ENCODE data around the gene MLEC. TPM values are rescaled to one million over a fixed set of nuclear protein-coding genes. Genes with fewer than 3 reads are reported as not detected.

The MLEC gene
- total RNA-seq, 1 donor from 2014 or later = 152 TPM

DNA sequence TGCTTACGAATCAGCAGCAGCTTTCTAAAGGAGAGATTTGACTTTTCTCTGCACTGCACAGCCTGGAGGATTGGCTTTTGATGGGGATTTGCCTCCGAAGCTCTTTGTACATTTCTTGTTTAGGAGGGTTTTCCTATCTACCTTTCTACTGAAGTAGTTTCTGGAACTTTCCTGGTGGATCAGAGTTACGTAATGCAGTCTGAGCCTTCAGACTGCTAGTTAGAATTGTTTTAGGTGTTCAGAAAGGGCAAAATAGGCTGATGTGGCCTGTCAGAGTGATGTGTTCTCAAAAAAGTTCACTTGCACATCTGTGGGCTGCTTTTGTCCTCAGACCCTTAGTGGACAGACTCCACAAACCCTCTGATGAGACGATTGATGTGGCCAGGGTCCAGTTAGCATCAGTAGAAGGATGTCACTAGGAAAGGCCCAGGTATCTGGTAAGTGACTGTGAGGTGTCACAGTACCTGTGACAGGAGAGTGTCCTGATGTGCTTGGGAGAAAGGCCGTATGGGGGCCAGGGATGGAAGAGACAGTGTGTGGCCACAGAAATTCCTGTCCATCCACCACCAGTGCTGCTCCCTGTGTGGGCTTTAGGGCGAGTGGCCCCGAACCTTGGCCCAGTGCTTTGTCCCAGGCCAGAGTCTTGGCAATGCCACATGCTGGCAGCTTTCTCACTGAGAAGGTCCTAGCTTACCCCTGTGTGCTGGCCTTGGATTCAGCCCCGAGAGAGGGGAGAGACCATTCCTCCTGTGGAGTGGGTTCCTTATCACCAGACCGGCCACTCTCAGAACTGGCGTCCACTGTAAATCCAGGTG lies 34.2 kb downstream of the MLEC start:
- TF ChIP-seq, protein P1, sequence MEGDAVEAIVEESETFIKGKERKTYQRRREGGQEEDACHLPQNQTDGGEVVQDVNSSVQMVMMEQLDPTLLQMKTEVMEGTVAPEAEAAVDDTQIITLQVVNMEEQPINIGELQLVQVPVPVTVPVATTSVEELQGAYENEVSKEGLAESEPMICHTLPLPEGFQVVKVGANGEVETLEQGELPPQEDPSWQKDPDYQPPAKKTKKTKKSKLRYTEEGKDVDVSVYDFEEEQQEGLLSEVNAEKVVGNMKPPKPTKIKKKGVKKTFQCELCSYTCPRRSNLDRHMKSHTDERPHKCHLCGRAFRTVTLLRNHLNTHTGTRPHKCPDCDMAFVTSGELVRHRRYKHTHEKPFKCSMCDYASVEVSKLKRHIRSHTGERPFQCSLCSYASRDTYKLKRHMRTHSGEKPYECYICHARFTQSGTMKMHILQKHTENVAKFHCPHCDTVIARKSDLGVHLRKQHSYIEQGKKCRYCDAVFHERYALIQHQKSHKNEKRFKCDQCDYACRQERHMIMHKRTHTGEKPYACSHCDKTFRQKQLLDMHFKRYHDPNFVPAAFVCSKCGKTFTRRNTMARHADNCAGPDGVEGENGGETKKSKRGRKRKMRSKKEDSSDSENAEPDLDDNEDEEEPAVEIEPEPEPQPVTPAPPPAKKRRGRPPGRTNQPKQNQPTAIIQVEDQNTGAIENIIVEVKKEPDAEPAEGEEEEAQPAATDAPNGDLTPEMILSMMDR (IDR thresholded peaks at IDR 0.05; ENCODE audit: insufficient read depth, low read depth, low read length) = no peak
- no peak for TF ChIP-seq EZH2 (IDR thresholded peaks at IDR 0.05; ENCODE audit: insufficient read depth, low read length)
- H3K27ac Mint-ChIP-seq (ENCODE audit: unreplicated experiment) = no peak overlapping the region
- no peaks in the 10 kb centered on the region for H3K9me3 Mint-ChIP-seq (ENCODE audit: unreplicated experiment)
- Histone ChIP-seq H3K27me3 (ENCODE audit: insufficient read depth, low read length) (no peaks in the 10 kb centered on the region), H3K9ac (ENCODE audit: low read length) (no peak overlapping the region), H3K4me2 (ENCODE audit: low read length) (peak overlapping the region; percentile 1), H4K20me1 (ENCODE audit: insufficient read depth, low read length) (peaks cover 11% of the 10 kb centered on the region), H3K4me1 (ENCODE audit: insufficient read depth, low read length) (peaks cover 13% of the 10 kb centered on the region), H3K9me3 (ENCODE audit: insufficient read depth, low read depth, low read length) (no peaks in the 10 kb centered on the region), H3K4me3 (ENCODE audit: insufficient read depth, low read depth, low read length) (no peak overlapping the region), H3K79me2 (ENCODE audit: insufficient read depth, low read length) (no peaks in the 10 kb centered on the region), H3K36me3 (ENCODE audit: insufficient read depth, low read length) (peaks cover 53% of the 10 kb centered on the region), H2AFZ (ENCODE audit: low read depth, low read length) (no peak overlapping the region), H3K27ac (ENCODE audit: low read depth, low read length) (no peak overlapping the region)
- H3K4me1 Mint-ChIP-seq (ENCODE audit: low read depth, unreplicated experiment) = peaks cover 15% of the 10 kb centered on the region
- peaks cover 26% of the 10 kb centered on the region for H3K36me3 Mint-ChIP-seq (ENCODE audit: low read depth, unreplicated experiment)
- DNase-seq (ENCODE audit: low read depth) = no peak
- no peak overlapping the region for H3K4me3 Mint-ChIP-seq (ENCODE audit: unreplicated experiment)
- no peak for FAIRE-seq
- H3K27me3 Mint-ChIP-seq (ENCODE audit: low read depth, unreplicated experiment) = no peaks in the 10 kb centered on the region

DNA sequence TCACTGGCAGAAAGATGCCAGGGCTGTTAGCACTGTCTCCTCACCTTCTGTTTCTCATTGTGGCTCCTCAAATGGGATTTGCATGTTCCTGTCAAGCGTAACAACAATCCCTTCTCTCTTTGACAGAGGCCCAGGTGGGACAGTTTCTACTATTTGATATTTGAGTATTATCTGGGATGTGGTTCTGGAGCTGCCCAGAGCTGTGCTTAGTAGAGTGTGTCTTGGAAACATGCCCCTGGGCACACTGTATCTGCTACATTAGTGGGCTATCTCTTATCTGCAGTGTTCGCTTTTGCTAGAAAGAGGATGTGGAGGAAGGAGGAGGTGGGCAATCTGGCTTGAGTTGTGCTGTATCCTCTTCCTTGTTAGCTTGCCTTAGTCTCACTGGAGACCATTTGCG lies 34.9 kb downstream of the MLEC start:
- no peak for FAIRE-seq
- Mint-ChIP-seq H3K36me3 (ENCODE audit: low read depth, unreplicated experiment) (peaks cover 20% of the 10 kb centered on the region), H3K4me3 (ENCODE audit: unreplicated experiment) (no peak overlapping the region), H3K27ac (ENCODE audit: unreplicated experiment) (no peak overlapping the region), H3K4me1 (ENCODE audit: low read depth, unreplicated experiment) (peaks cover 15% of the 10 kb centered on the region), H3K9me3 (ENCODE audit: unreplicated experiment) (no peaks in the 10 kb centered on the region), H3K27me3 (ENCODE audit: low read depth, unreplicated experiment) (no peaks in the 10 kb centered on the region)
- Histone ChIP-seq H3K4me1 (ENCODE audit: insufficient read depth, low read length) (peaks cover 13% of the 10 kb centered on the region), H3K4me3 (ENCODE audit: insufficient read depth, low read depth, low read length) (no peak overlapping the region), H3K27me3 (ENCODE audit: insufficient read depth, low read length) (no peaks in the 10 kb centered on the region), H3K79me2 (ENCODE audit: insufficient read depth, low read length) (no peaks in the 10 kb centered on the region), H2AFZ (ENCODE audit: low read depth, low read length) (no peak overlapping the region), H3K9ac (ENCODE audit: low read length) (no peak overlapping the region), H3K4me2 (ENCODE audit: low read length) (no peak overlapping the region), H3K9me3 (ENCODE audit: insufficient read depth, low read depth, low read length) (no peaks in the 10 kb centered on the region), H3K27ac (ENCODE audit: low read depth, low read length) (no peak overlapping the region), H4K20me1 (ENCODE audit: insufficient read depth, low read length) (peaks cover 6% of the 10 kb centered on the region), H3K36me3 (ENCODE audit: insufficient read depth, low read length) (peaks cover 46% of the 10 kb centered on the region)
- TF ChIP-seq, protein P1 (IDR thresholded peaks at IDR 0.05; ENCODE audit: insufficient read depth, low read depth, low read length) = no peak
- TF ChIP-seq EZH2 (IDR thresholded peaks at IDR 0.05; ENCODE audit: insufficient read depth, low read length) = no peak
- DNase-seq (ENCODE audit: low read depth) = no peak

DNA sequence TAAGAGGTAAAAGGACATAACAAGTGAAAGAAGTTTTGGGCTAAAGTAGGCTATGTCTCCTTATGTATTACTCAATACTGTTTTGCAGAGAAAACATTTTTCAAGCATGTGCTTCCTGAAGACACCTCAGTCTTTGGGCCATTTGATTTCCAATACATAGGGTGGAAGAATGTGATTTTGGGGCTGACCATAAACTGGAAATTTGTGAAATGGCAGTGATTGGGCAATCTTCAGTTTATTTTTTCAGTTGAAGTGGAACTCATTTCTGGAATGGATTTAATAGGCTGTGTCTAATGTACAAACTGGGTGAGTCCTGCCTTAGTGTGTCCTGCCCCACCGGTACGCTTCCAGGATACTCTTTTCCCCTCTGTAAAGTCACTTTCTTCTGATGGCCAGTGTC lies 35.8 kb downstream of the MLEC start:
- Mint-ChIP-seq H3K9me3 (ENCODE audit: unreplicated experiment) (no peaks in the 10 kb centered on the region), H3K27me3 (ENCODE audit: low read depth, unreplicated experiment) (no peaks in the 10 kb centered on the region), H3K27ac (ENCODE audit: unreplicated experiment) (no peak overlapping the region), H3K4me3 (ENCODE audit: unreplicated experiment) (no peak overlapping the region), H3K4me1 (ENCODE audit: low read depth, unreplicated experiment) (peaks cover 15% of the 10 kb centered on the region), H3K36me3 (ENCODE audit: low read depth, unreplicated experiment) (peaks cover 16% of the 10 kb centered on the region)
- H2AFZ ChIP-seq (ENCODE audit: low read depth, low read length) = no peak overlapping the region
- H3K9ac ChIP-seq (ENCODE audit: low read length) = no peak overlapping the region
- H4K20me1 ChIP-seq (ENCODE audit: insufficient read depth, low read length) = peaks cover 6% of the 10 kb centered on the region
- peaks cover 41% of the 10 kb centered on the region for H3K36me3 ChIP-seq (ENCODE audit: insufficient read depth, low read length)
- no peak for FAIRE-seq
- H3K79me2 ChIP-seq (ENCODE audit: insufficient read depth, low read length) = no peaks in the 10 kb centered on the region
- no peak for TF ChIP-seq EZH2 (IDR thresholded peaks at IDR 0.05; ENCODE audit: insufficient read depth, low read length)
- TF ChIP-seq, protein P1 (IDR thresholded peaks at IDR 0.05; ENCODE audit: insufficient read depth, low read depth, low read length) = no peak
- DNase-seq (ENCODE audit: low read depth) = no peak
- H3K4me3 ChIP-seq (ENCODE audit: insufficient read depth, low read depth, low read length) = no peak overlapping the region
- H3K27me3 ChIP-seq (ENCODE audit: insufficient read depth, low read length) = no peaks in the 10 kb centered on the region
- H3K9me3 ChIP-seq (ENCODE audit: insufficient read depth, low read depth, low read length) = no peaks in the 10 kb centered on the region
- H3K4me2 ChIP-seq (ENCODE audit: low read length) = no peak overlapping the region
- H3K27ac ChIP-seq (ENCODE audit: low read depth, low read length) = no peak overlapping the region
- peaks cover 13% of the 10 kb centered on the region for H3K4me1 ChIP-seq (ENCODE audit: insufficient read depth, low read length)
